ENCODE data around the gene SSX7.
"Not testable (repeated sequence)": the region's sequence is repeated elsewhere in the genome, so short reads cannot be mapped to it uniquely, and the experiment has no call there.

DNA sequence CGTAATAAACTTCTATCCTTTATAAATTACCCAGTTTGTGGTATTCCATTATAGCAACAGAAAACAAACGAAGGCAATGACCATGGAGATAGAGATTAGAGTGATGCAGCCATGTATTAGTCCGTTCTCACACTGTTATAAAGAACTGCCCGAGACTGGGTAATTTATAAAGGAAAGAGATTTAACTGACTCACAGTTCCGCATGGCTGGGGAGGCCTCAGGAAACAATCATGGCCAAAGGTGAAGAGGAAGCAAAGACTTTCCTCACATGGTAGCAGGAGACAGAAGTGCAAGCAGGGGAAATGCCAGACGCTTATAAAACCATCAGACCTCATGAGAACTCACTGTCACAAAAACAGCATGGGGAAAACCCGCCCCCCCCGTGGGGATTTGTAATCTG is 34.0 kb downstream of the SSX7 start:
- TF ChIP-seq, protein P1, sequence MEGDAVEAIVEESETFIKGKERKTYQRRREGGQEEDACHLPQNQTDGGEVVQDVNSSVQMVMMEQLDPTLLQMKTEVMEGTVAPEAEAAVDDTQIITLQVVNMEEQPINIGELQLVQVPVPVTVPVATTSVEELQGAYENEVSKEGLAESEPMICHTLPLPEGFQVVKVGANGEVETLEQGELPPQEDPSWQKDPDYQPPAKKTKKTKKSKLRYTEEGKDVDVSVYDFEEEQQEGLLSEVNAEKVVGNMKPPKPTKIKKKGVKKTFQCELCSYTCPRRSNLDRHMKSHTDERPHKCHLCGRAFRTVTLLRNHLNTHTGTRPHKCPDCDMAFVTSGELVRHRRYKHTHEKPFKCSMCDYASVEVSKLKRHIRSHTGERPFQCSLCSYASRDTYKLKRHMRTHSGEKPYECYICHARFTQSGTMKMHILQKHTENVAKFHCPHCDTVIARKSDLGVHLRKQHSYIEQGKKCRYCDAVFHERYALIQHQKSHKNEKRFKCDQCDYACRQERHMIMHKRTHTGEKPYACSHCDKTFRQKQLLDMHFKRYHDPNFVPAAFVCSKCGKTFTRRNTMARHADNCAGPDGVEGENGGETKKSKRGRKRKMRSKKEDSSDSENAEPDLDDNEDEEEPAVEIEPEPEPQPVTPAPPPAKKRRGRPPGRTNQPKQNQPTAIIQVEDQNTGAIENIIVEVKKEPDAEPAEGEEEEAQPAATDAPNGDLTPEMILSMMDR (IDR thresholded peaks at IDR 0.05), result not testable (repeated sequence)
- not testable (repeated sequence) for TF ChIP-seq POLR2AphosphoS5 (IDR thresholded peaks at IDR 0.05; ENCODE audit: low read depth, low read length)
- TF ChIP-seq, protein P2, sequence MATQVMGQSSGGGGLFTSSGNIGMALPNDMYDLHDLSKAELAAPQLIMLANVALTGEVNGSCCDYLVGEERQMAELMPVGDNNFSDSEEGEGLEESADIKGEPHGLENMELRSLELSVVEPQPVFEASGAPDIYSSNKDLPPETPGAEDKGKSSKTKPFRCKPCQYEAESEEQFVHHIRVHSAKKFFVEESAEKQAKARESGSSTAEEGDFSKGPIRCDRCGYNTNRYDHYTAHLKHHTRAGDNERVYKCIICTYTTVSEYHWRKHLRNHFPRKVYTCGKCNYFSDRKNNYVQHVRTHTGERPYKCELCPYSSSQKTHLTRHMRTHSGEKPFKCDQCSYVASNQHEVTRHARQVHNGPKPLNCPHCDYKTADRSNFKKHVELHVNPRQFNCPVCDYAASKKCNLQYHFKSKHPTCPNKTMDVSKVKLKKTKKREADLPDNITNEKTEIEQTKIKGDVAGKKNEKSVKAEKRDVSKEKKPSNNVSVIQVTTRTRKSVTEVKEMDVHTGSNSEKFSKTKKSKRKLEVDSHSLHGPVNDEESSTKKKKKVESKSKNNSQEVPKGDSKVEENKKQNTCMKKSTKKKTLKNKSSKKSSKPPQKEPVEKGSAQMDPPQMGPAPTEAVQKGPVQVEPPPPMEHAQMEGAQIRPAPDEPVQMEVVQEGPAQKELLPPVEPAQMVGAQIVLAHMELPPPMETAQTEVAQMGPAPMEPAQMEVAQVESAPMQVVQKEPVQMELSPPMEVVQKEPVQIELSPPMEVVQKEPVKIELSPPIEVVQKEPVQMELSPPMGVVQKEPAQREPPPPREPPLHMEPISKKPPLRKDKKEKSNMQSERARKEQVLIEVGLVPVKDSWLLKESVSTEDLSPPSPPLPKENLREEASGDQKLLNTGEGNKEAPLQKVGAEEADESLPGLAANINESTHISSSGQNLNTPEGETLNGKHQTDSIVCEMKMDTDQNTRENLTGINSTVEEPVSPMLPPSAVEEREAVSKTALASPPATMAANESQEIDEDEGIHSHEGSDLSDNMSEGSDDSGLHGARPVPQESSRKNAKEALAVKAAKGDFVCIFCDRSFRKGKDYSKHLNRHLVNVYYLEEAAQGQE (IDR thresholded peaks at IDR 0.05; ENCODE audit: insufficient read depth in 1 of 2, low read depth in 2 of 2, low read length in 1 of 2), result not testable (repeated sequence)
